T-helper 17 cell (primary cell): ENCODE results near the gene TPRN. TPM values are rescaled to one million over a fixed set of nuclear protein-coding genes. Genes with fewer than 3 reads are reported as not detected.
A peak's percentile ranks its signal among the peaks of the same experiment; 100 is the strongest.

Source experiments
- ATAC-seq: fragments of 150-1000 bp; cut with Tn5 transposase; 2 replicates; pipeline ENCODE4 v1.10.0; 2021; ENCODE audit warnings: mild to moderate bottlenecking, moderate library complexity
- DNase-seq, 3 donors: peaks; one replicate each; pipeline versions ENCODE4 v3.0.0 to v3.0.0-alpha.2; 2020 to 2021
- H3K9me3 ChIP-seq: one replicate; pipeline ENCODE4 v1.7.0; 2013; ENCODE audit warnings: low read length, mild to moderate bottlenecking; ENCODE audit not compliant: control insufficient read depth, poor library complexity, severe bottlenecking
- H3K27ac Mint-ChIP-seq: one replicate; pipeline ENCODE4 v1.8.0; 2022; ENCODE audit warnings: mild to moderate bottlenecking, moderate library complexity, mixed read lengths
- H3K27me3 Mint-ChIP-seq: one replicate; pipeline ENCODE4 v1.8.0; 2022; ENCODE audit warnings: mixed read lengths
- H3K36me3 Mint-ChIP-seq: one replicate; pipeline ENCODE4 v1.8.0; 2022; ENCODE audit warnings: low read depth, mixed read lengths
- H3K4me1 Mint-ChIP-seq: one replicate; pipeline ENCODE4 v1.8.0; 2022; ENCODE audit warnings: mild to moderate bottlenecking, mixed read lengths
- H3K4me3 Mint-ChIP-seq: one replicate; pipeline ENCODE4 v1.8.0; 2022; ENCODE audit warnings: mild to moderate bottlenecking, moderate library complexity, mixed read lengths
- total RNA-seq, 4 donors: library from RNA in 2 of 4; stranded (reverse) in 2 of 4; gene quantifications; one replicate each; pipeline ENCODE4 v1.2.3 and lab custom pipeline; 2022 to 2026

Gene TPRN
- total RNA-seq, 2 donors from 2014 or later = 5.7 to 6.3 TPM

DNA sequence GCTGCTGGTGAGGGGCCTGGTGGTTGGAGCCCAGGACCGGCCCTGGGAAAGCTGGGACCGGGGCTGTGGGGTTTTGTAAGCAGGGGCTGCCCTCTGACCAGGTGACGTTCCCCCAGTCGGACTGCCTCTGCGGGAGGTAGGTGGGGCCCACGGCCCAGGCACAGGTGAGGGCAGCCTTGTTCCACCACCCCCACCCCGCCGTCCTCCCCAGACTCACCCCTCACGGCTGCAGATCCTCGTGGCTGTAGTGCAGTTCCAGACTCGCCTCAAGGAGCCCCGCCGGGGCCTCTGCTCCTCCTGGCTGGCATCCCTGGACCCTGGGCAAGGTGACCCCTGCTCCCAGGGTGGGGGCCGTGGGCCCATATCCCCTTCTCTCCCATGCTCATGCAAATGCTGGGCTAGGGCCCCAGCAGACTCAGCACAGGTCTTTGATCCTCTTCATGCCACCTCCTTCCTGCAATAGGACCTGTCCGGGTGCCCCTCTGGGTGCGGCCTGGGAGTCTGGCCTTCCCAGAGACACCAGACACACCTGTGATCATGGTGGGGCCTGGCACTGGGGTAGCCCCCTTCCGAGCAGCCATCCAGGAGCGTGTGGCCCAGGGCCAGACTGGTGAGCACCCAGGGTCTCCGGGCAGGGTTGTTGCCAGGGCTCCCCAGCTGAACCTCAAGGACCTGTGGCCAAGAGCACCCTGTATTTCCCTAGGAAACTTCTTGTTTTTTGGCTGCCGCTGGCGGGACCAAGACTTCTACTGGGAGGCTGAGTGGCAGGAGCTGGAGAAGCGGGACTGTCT is 14.8 kb upstream of the TPRN start:
- Mint-ChIP-seq H3K27me3 (no peaks in the 10 kb centered on the region), H3K27ac (no peak overlapping the region), H3K4me1 (no peaks in the 10 kb centered on the region), H3K36me3 (no peaks in the 10 kb centered on the region), H3K4me3 (no peak overlapping the region)
- no peaks in the 10 kb centered on the region for H3K9me3 ChIP-seq
- ATAC-seq (no peak), DNase-seq (no peak)

- H3K27me3 Mint-ChIP-seq = no peaks in the 10 kb centered on the region
- ATAC-seq (no peak), DNase-seq (no peak)
- no peak overlapping the region for H3K27ac Mint-ChIP-seq
- no peaks in the 10 kb centered on the region for H3K9me3 ChIP-seq
- no peaks in the 10 kb centered on the region for H3K4me1 Mint-ChIP-seq
- H3K4me3 Mint-ChIP-seq = no peak overlapping the region
- H3K36me3 Mint-ChIP-seq = no peaks in the 10 kb centered on the region
These were observed 14.1 kb upstream of the TPRN start for GRCh38 chr9:137214620-137215019.

DNA sequence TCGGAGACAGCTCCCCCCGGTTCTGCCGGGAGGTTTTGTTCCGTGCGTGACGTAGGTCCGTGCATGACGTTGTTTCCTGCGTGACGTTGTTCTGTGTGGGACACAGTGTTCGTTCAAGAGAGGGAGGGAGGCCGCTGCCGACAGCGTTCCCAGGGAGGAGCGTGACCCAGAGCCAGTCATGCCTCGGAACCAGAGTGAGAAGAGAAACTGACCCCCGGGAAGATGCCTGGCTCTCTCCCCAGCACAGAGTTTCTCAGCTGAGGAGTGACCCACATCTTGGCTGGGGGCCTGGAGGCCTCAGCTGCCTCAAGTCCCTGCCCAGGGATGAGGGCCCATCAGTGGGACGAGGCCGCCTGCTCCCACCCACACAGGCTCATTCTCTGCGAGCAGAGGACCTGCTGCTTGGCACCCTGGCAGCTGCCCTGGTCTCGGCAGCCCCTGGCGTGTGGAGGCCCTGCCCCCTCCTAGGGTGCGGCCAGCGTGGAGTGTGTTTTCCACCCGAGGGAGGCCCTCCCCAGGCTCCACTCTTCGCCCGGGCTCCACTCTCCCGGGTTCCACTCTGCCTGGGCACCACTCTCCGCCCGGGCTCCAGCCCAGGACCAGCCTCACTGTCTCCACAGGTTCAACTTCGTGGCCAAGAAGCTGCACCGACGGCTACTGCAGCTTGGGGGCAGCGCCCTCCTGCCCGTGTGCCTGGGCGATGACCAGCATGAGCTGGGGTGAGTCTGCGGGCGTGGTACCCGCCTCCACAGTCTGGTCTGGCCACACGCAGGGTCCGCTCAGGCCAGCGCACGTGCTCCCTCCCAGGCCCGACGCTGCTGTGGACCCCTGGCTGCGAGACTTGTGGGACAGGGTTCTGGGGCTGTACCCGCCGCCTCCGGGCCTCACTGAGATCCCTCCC is 12.9 kb upstream of the TPRN start:
- peaks cover 1% of the 10 kb centered on the region for H3K4me1 Mint-ChIP-seq
- no peak overlapping the region for H3K27ac Mint-ChIP-seq
- H3K9me3 ChIP-seq = no peaks in the 10 kb centered on the region
- ATAC-seq = no peak
- no peak overlapping the region for H3K4me3 Mint-ChIP-seq
- DNase-seq = no peak
- H3K27me3 Mint-ChIP-seq = no peaks in the 10 kb centered on the region
- H3K36me3 Mint-ChIP-seq = no peaks in the 10 kb centered on the region

GRCh38 chr9:137212520-137212919 is 12.0 kb upstream of the TPRN start:
- H3K4me1 Mint-ChIP-seq = peaks cover 2% of the 10 kb centered on the region
- H3K27me3 Mint-ChIP-seq = no peaks in the 10 kb centered on the region
- H3K4me3 Mint-ChIP-seq = no peak overlapping the region
- no peak for DNase-seq
- no peaks in the 10 kb centered on the region for H3K9me3 ChIP-seq
- H3K36me3 Mint-ChIP-seq = peaks cover under 1% of the 10 kb centered on the region
- H3K27ac Mint-ChIP-seq = no peak overlapping the region
- no peak for ATAC-seq

DNA sequence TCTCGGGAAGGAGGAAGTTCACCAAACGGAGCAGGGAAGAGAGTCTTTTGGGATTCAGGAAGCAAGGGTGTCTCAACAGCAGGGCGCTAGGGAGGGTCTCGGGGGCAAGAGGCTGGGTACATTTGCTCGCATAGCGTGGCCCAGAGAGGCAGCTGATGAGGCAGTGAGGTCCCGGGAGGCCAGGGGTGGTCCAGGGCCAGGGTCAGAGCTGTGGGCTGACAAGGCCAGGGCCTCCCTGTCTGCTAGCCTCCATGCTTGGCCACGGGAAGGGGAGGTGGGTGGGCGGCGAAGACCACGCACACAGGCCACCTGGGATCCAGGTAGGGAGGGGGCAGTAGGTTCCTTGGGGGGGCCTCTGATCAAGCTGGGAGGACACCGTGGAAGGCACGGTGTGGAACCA is 11.0 kb upstream of the TPRN start:
- peaks cover 12% of the 10 kb centered on the region for H3K4me1 Mint-ChIP-seq
- H3K36me3 Mint-ChIP-seq = peaks cover 5% of the 10 kb centered on the region
- H3K9me3 ChIP-seq = no peaks in the 10 kb centered on the region
- H3K27me3 Mint-ChIP-seq = no peaks in the 10 kb centered on the region
- H3K27ac Mint-ChIP-seq = peak overlapping the region; percentile 68
- ATAC-seq (no peak), DNase-seq (no peak)
- no peak overlapping the region for H3K4me3 Mint-ChIP-seq

- peaks cover 29% of the 10 kb centered on the region for H3K4me1 Mint-ChIP-seq
- DNase-seq = no peak
- H3K36me3 Mint-ChIP-seq = peaks cover 5% of the 10 kb centered on the region
These were observed 6.1 kb upstream of the TPRN start for GRCh38 chr9:137206602-137207001.

GRCh38 chr9:137205126-137206069 is 4.9 kb upstream of the TPRN start, which contains the start of the genes NDOR1 and TMEM203:
Gene NDOR1, plus strand, starts transcription at chr9:137205700. Its CDS starts 78 bp downstream, at chr9:137205778.
Gene TMEM203, minus strand, starts transcription at chr9:137205648. Its CDS starts 234 bp downstream, at chr9:137205414.
- H3K9me3 ChIP-seq = no peaks in the 10 kb centered on the region
- Mint-ChIP-seq H3K4me3 (peak within 1 kb of the TSS; percentile 91), H3K4me1 (peaks cover 36% of the 10 kb centered on the region), H3K27me3 (no peaks in the 10 kb centered on the region), H3K36me3 (peaks cover 5% of the 10 kb centered on the region), H3K27ac (peak within 1 kb of the TSS; percentile 93)
- peak; percentile 53 for ATAC-seq
- peak; percentile 86 to 93 (median 88) for DNase-seq

More at GRCh38 chr9:137206602-137207001, 6.1 kb upstream of the TPRN start:
- Mint-ChIP-seq H3K4me3 (peak overlapping the region; percentile 91), H3K27ac (peak overlapping the region; percentile 93), H3K27me3 (no peaks in the 10 kb centered on the region)
- ATAC-seq = no peak
- H3K9me3 ChIP-seq = no peaks in the 10 kb centered on the region

DNA sequence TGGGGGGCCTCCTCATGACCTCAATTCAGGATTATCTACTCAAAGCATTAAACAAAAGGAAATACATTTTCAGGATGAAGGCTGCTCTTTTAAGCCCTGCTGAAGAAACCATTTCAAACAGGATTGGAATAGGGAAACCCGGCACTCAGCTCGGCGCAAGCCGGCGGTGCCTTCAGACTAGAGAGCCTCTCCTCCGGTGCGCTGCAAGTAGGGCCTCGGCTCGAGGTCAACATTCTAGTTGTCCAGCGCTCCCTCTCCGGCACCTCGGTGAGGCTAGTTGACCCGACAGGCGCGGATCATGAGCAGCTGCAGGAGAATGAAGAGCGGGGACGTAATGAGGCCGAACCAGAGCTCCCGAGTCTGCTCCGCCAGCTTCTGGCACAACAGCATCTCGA is 4.2 kb upstream of the TPRN start:
- H3K27me3 Mint-ChIP-seq = no peaks in the 10 kb centered on the region
- ATAC-seq = no peak
- peaks cover 36% of the 10 kb centered on the region for H3K4me1 Mint-ChIP-seq
- H3K9me3 ChIP-seq = no peaks in the 10 kb centered on the region
- DNase-seq = no peak
- peak overlapping the region; percentile 91 for H3K4me3 Mint-ChIP-seq
- peaks cover 5% of the 10 kb centered on the region for H3K36me3 Mint-ChIP-seq
- H3K27ac Mint-ChIP-seq = peak overlapping the region; percentile 93

- peaks cover 36% of the 10 kb centered on the region for H3K4me1 Mint-ChIP-seq
- H3K4me3 Mint-ChIP-seq = no peak overlapping the region
- H3K36me3 Mint-ChIP-seq = peaks cover 5% of the 10 kb centered on the region
- ATAC-seq = no peak
- no peaks in the 10 kb centered on the region for H3K27me3 Mint-ChIP-seq
- peak overlapping the region; percentile 61 for H3K27ac Mint-ChIP-seq
- H3K9me3 ChIP-seq = no peaks in the 10 kb centered on the region
- no peak for DNase-seq
These were observed 2.4 kb upstream of the TPRN start for GRCh38 chr9:137202966-137203365.

DNA sequence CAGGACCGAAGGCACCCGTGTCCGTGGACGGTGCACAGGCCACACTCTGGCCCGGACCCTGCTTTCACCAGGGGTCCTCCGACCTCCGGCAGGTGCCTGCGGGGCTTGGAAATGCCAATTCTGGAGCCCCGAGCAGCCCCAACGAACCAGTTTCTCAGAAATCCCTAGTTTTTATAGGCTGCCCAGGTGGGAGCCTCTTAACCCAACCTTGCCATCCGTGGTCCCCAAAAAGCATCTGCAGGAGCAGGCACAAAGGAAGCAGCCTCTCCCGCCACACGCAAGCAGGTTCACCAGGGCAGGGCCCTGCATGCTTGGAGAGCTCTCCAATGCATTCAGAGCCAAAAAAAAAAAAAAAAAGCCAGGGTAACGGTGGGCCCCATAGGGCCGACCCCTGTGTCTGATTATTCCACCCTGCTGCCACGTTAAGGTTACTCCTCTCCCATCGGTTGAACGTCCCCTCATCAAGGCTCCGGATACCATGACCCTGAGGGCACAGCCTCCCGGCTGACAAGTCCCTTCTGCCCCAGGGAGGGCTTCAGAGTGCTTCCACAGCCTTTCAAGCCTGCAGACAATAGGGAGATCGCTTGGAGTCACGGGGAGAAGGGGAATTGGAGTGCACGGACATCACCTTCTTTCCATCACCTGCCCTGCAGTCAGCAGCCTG is 796 bp upstream of the TPRN start:
- H3K27me3 Mint-ChIP-seq = no peaks in the 10 kb centered on the region
- H3K4me3 Mint-ChIP-seq = peak overlapping the region; percentile 91
- no peak for ATAC-seq
- H3K27ac Mint-ChIP-seq = peak overlapping the region; percentile 79
- no peaks in the 10 kb centered on the region for H3K9me3 ChIP-seq
- DNase-seq = no peak
- peaks cover 24% of the 10 kb centered on the region for H3K4me1 Mint-ChIP-seq
- H3K36me3 Mint-ChIP-seq = no peaks in the 10 kb centered on the region

DNA sequence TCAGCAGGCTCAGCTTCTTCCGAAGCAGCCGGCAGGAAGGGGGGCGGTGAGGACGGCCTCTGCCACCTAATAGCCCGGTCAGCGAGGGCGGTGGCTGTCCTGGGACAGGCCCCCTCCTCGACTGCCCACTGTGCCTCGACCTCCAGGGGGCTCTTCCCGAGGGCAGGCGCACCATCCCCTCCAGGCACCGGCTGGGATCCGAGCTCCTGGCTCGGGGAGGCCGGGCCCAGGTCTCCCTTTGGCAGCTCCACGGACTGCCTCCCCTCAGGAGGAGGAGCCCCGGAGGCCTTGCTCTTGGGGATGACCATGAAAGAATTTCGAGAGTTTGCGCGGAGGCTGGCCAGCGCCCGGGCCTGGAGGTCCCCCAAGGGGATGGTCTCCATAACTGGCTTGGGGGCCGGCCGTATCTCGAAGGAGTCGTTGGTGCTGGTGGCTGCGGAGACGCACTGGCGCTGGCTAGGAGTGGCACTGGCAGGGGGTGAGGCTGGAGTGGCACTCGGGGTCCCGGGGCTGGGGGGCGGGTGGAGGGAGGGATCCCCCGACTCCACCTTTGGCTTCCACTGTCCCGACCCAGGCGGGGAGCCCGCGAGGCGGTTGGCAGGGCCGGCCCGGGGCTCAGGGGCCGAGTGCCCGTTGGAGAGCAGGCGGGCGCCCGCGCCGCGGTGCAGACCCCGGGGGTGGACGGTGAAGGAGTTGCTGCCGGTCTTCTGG is 975 bp downstream of the TPRN start:
- H3K9me3 ChIP-seq = no peaks in the 10 kb centered on the region
- peak overlapping the region; percentile 86 for H3K4me3 Mint-ChIP-seq
- no peaks in the 10 kb centered on the region for H3K27me3 Mint-ChIP-seq
- DNase-seq (no peak), ATAC-seq (no peak)
- H3K4me1 Mint-ChIP-seq = peaks cover 17% of the 10 kb centered on the region
- no peak overlapping the region for H3K27ac Mint-ChIP-seq
- H3K36me3 Mint-ChIP-seq = no peaks in the 10 kb centered on the region

GRCh38 chr9:137198902-137199283 is 1.6 kb downstream of the TPRN start:
- Mint-ChIP-seq H3K4me3 (peak overlapping the region; percentile 1), H3K27ac (no peak overlapping the region), H3K36me3 (no peaks in the 10 kb centered on the region), H3K27me3 (no peaks in the 10 kb centered on the region), H3K4me1 (peaks cover 16% of the 10 kb centered on the region)
- ATAC-seq = no peak
- DNase-seq = no peak
- no peaks in the 10 kb centered on the region for H3K9me3 ChIP-seq
